ENCODE results near the gene BUD13.

BUD13 gene

GRCh38 chr11:116712428-116712827, 60.4 kb downstream of the BUD13 start:
- DNase-seq: no peak

GRCh38 chr11:116710762-116711161, 62.0 kb downstream of the BUD13 start:
- DNase-seq: no peak

GRCh38 chr11:116710001-116710674, 62.6 kb downstream of the BUD13 start:
- DNase-seq: no peak

GRCh38 chr11:116707746-116708145, 65.0 kb downstream of the BUD13 start:
- DNase-seq: no peak

- DNase-seq: peak; percentile 59
Measured at GRCh38 chr11:116707161-116707629, 65.6 kb downstream of the BUD13 start.

GRCh38 chr11:116703421-116703820, 69.4 kb downstream of the BUD13 start:
- peak; percentile 94 for DNase-seq

GRCh38 chr11:116702772-116703385, 69.9 kb downstream of the BUD13 start:
- DNase-seq: no peak

- DNase-seq: peak; percentile 2
Measured at GRCh38 chr11:116701876-116702275, 70.9 kb downstream of the BUD13 start.

- no peak for DNase-seq
Measured at GRCh38 chr11:116701297-116701801, 71.4 kb downstream of the BUD13 start.

- DNase-seq: no peak
Measured at GRCh38 chr11:116700586-116701220, 72.1 kb downstream of the BUD13 start.
